GM13976 (cell line): ENCODE results near the gene FLT1.

Source experiments
- DNase-seq: peaks from one replicate; pipeline ENCODE4 v3.0.0; 2012; ENCODE audit warnings: low spot score
- in situ Hi-C: fragments of 300-500 bp; cut with MboI; formaldehyde crosslinking; loops from one replicate; pipeline ENCODE4 v1.12.0; 2022; ENCODE audit warnings: low sequenced_read_pairs, mixed read lengths, inconsistent platforms; ENCODE audit not compliant: unreplicated experiment
- TF ChIP-seq, protein P1 (sequence below): IDR thresholded peaks from 2 replicates; pipeline ENCODE4 v1.5.1; 2012; ENCODE audit warnings: borderline replicate concordance, mild to moderate bottlenecking; ENCODE audit not compliant: insufficient read depth; ENCODE audit errors: extremely low read depth, missing control alignments, control extremely low read depth

The FLT1 gene

DNA sequence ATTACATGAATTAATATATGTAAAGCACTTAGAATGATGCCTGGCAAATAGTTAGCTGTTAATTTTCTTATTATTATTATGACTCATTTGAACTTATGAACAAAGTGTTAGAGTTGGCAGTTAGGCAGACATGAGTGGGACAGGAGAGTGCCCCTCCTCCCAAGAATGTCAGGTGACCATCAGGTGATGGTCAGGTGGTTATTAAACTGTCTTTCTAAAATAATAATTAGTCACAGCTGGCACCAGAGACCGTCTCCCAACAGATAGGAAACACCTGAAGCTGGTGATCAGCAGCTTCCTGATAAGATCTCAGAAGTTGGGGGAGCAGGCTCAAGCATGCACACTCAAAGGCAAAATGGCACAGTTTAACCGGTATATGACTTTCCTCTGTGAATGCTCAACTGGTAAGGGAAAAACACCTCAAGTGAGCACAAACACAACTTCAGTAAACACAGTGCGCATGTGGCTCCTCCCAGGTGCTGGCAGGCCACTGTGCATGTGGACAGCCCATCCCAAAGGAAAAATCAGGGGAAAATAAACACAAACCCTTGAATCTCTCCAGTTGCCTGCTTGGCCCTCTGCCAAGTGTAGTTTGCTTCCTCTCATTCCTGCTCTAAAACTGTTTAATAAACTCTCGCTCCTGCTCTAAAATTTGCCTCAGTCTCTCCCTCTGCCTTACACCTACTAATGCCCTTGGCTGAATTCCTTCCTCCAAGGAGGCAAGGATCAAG, 54.0 kb downstream of the FLT1 start:
- TF ChIP-seq, protein P1, sequence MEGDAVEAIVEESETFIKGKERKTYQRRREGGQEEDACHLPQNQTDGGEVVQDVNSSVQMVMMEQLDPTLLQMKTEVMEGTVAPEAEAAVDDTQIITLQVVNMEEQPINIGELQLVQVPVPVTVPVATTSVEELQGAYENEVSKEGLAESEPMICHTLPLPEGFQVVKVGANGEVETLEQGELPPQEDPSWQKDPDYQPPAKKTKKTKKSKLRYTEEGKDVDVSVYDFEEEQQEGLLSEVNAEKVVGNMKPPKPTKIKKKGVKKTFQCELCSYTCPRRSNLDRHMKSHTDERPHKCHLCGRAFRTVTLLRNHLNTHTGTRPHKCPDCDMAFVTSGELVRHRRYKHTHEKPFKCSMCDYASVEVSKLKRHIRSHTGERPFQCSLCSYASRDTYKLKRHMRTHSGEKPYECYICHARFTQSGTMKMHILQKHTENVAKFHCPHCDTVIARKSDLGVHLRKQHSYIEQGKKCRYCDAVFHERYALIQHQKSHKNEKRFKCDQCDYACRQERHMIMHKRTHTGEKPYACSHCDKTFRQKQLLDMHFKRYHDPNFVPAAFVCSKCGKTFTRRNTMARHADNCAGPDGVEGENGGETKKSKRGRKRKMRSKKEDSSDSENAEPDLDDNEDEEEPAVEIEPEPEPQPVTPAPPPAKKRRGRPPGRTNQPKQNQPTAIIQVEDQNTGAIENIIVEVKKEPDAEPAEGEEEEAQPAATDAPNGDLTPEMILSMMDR: no peak
- in situ Hi-C loops: no loop called here
- DNase-seq: no peak

DNA sequence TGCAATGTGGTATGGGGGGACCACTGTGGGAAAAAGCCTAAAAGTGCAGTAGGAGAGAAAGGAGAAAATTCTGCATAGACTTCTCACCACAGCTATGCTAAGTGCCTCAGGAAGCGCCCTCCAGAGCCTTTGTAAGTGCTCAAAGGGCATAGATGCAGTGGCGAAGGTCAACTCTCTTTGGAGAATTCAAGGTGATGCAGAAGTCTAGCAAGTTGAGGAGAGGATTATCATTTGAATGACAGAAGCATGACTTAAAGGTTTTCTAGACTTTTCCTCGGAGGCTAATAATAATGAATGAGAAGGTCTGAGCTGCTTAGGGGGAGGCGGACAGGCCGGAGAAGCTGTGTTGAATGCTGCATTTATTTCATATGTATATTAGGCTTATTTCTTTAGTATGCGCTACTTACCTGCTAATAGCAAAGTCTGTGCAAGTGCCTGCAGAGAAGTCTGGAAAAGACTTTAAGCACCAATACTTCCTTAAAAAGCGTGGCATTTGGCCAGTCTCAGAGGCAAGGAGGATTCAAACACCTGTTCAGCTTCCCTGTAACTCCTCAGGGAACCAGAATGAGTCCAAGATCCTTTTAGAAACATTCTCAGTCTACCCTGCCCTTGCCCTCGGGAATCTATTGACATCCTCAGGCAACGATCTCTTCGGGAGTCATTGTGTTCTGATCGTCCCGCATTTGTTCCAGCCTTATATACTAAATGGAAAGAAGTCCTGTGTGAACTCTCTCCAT, 56.2 kb downstream of the FLT1 start:
- TF ChIP-seq, protein P1: no peak
- in situ Hi-C loops: no loop called here
- DNase-seq: no peak

DNA sequence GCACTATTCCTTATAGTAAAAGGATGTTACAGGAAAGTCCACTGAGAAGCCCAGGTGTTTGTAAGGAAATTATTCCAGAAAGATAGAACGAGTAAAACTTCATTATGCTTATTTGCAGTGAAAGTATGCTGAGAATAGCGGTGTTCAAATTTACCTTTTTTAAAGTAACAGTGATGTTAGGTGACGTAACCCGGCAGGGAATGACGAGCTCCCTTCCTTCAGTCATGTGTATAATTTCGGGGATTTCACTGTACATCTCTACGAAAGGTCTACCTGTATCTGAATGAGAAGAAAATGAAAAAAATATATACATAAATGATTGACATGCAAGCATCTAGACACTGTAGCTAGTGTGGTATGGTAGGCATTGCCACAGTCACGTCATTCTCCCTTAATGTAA, 56.9 kb downstream of the FLT1 start:
- in situ Hi-C loops: no loop called here
- no peak for DNase-seq
- TF ChIP-seq, protein P1: no peak

DNA sequence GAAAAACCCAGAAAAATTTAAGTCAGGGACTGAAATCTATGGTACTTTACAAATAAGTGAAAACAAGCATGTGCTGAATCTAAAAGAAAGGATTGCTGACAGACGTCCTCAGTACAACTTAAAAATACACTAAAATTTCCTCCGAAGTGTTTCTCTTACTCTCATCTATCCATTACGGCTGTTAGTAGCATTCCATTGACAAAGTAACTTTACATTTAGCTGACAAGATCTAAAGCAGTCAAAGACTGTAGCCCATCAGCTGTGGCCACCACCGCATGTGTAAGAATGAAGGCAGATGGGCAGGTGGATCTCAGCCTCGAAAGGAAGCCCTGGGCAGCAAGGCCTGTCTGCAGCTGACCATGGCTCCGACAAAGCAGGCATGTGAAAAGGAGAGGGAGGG, 59.0 kb downstream of the FLT1 start:
- DNase-seq: no peak
- in situ Hi-C loops: no loop called here
- TF ChIP-seq, protein P1: no peak

DNA sequence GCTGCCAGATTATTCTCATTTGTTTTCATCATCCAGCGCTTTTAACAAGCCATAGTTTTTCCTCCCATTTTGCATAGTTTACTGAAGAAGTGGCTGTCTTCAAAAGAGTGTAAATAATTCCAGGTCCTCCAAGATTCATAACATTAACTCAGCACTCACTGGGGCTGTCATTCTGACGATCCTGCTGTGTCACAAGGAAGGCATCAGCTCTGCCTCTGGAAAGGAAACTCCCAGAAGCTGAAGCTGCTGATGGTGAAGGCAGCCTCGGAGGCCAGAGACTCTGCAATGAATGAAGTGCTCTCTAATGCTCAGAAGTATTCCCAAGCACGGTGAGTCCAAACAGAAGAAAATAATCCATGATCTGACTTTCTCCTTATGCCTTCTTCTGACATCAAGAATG, 60.0 kb downstream of the FLT1 start:
- in situ Hi-C loops: no loop called here
- DNase-seq: no peak
- TF ChIP-seq, protein P1: no peak

DNA sequence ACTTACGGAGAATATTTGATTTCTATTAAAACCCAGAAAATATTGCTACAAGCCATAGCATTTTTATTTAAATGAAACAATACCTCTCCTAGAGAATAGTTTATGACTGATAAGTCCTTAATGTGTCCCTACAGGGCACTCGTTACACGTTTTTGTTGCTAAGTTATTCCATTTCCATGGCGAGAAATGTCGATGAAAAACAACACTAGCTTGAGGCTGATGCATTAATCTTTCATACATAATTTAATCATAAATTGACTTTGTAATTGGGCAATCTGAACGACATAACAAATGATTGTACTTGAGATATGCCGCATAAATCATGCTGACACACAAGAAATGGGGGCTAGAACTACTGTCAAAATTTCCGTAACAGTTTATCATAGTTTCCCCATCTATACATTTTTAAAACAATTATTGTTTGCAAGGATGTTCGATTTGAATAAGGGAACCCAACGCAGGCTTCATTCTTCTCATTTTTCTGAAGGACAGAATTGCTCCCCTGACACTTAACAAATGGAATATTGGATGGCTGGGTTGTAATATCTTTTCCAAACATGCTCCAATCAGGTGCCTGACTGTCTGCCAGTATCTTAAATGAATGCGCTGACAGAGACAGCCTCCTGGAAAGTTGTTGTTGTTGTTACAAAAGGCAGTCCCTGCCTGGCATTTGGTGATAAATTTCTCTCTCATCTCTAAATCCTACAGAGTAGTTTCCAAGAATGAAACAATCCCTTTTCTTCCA, 61.9 kb downstream of the FLT1 start:
- in situ Hi-C loops: no loop called here
- no peak for DNase-seq
- TF ChIP-seq, protein P1: no peak
